Tibial nerve (tissue), 4 donors: ENCODE results near the gene RNF130. TPM values are rescaled to one million over a fixed set of nuclear protein-coding genes. Genes with fewer than 3 reads are reported as not detected.

Source experiments
- DNase-seq, 2 donors: peaks; one replicate each; pipeline ENCODE4 v3.0.0-alpha.2; 2019; ENCODE audit warnings: low spot score in 2 of 2
- H3K27ac ChIP-seq, 4 donors: fragments of 200-600 bp; sonication (generic) in 3 of 4; one replicate each; pipeline ENCODE4 v1.5.1; 2017 to 2019; ENCODE audit warnings: mild to moderate bottlenecking in 1 of 4
- H3K27me3 ChIP-seq, 2 donors: fragments of 200-600 bp; sonication (generic) in 1 of 2; one replicate each; pipeline versions ENCODE4 v1.5.1 to v1.6.0; 2017 to 2019
- H3K36me3 ChIP-seq, 3 donors: fragments of 200-600 bp; sonication (generic); one replicate each; pipeline ENCODE4 v1.5.1; 2018 to 2019
- H3K4me1 ChIP-seq, 4 donors: fragments of 200-600 bp; sonication (generic) in 3 of 4; one replicate each; pipeline ENCODE4 v1.5.1; 2017 to 2019
- H3K4me3 ChIP-seq, 4 donors: fragments of 200-600 bp; sonication (generic) in 3 of 4; one replicate each; pipeline ENCODE4 v1.5.1; 2017 to 2019; ENCODE audit warnings: mild to moderate bottlenecking in 1 of 4, moderate library complexity in 1 of 4
- H3K9me3 ChIP-seq, 4 donors: fragments of 200-600 bp; sonication (generic) in 3 of 4; one replicate each; pipeline ENCODE4 v1.5.1; 2017 to 2019
- CTCF ChIP-seq, 5 experiments: fragments of 200-600 bp in 3 of 5; fragments of 450-650 bp in 2 of 5; sonication (generic) in 3 of 5; IDR thresholded peaks; one replicate each; pipeline ENCODE4 v1.5.1; 2016 to 2019; ENCODE audit warnings: antibody characterized with exemption in 5 of 5, mild to moderate bottlenecking in 3 of 5, moderate library complexity in 2 of 5
- EP300 ChIP-seq, 2 donors: sonication (generic); formaldehyde crosslinking; IDR thresholded peaks; one replicate each; pipeline ENCODE4 v1.6.1; 2017; ENCODE audit warnings: antibody characterized with exemption in 2 of 2, mild to moderate bottlenecking in 1 of 2
- POLR2A ChIP-seq, 2 donors: fragments of 450-650 bp; IDR thresholded peaks; one replicate each; pipeline ENCODE4 v1.6.1; 2017; ENCODE audit warnings: antibody characterized with exemption in 2 of 2, mild to moderate bottlenecking in 2 of 2, moderate library complexity in 2 of 2
- WGBS, 2 donors: methylation state at CpG; one replicate each; pipeline ENCODE4 v1.1.5; 2018; 5-methylcytosine and 5-hydroxymethylcytosine counted together
- total RNA-seq, 4 donors: library from RNA; depleted of rRNA; stranded (reverse); fragments of >200 nt; gene quantifications; one replicate each; pipeline ENCODE4 v1.1.0, GENCODE V29; 2016

The RNF130 gene
- total RNA-seq, 4 donors from 2014 or later: 121 to 150 (median 143) TPM

- no peak overlapping the region for H3K27ac ChIP-seq
- WGBS, 2 donors: 90 to 93% methylated on average over 7 of the region's 7 CpGs
- TF ChIP-seq EP300 (IDR thresholded peaks at IDR 0.05): no peak
- TF ChIP-seq CTCF (IDR thresholded peaks at IDR 0.05): no peak
- no peak for TF ChIP-seq POLR2A (IDR thresholded peaks at IDR 0.05)
- H3K36me3 ChIP-seq: peaks cover 0 to 30% (median 0%) of the 10 kb centered on the region in 3 donors
- no peaks in the 10 kb centered on the region for H3K27me3 ChIP-seq
- peaks cover 0 to 52% (median 16%) of the 10 kb centered on the region in 4 donors for H3K4me1 ChIP-seq
- no peak overlapping the region for H3K4me3 ChIP-seq
- no peaks in the 10 kb centered on the region for H3K9me3 ChIP-seq
- DNase-seq: no peak
Measured at GRCh38 chr5:180009581-180009980, 62.0 kb downstream of the RNF130 start.

- no peaks in the 10 kb centered on the region for H3K9me3 ChIP-seq
- no peak overlapping the region for H3K4me3 ChIP-seq
- no peaks in the 10 kb centered on the region for H3K27me3 ChIP-seq
- H3K4me1 ChIP-seq: peaks cover 0 to 49% (median 16%) of the 10 kb centered on the region in 4 donors
- H3K27ac ChIP-seq: peak overlapping the region in 2 of 4 donors; percentile 31 to 34
- DNase-seq: no peak
- H3K36me3 ChIP-seq: peaks cover 0 to 30% (median 0%) of the 10 kb centered on the region in 3 donors
- WGBS, 2 donors: 81 to 87% methylated on average over 7 of the region's 7 CpGs
- TF ChIP-seq CTCF (IDR thresholded peaks at IDR 0.05) (no peak), POLR2A (IDR thresholded peaks at IDR 0.05) (no peak), EP300 (IDR thresholded peaks at IDR 0.05) (no peak)
Measured at GRCh38 chr5:180008433-180008832, 63.1 kb downstream of the RNF130 start.

- 29 to 31% methylated on average over 8 of the region's 8 CpGs for WGBS, 2 donors
- Histone ChIP-seq H3K4me3 (no peak overlapping the region), H3K9me3 (no peaks in the 10 kb centered on the region), H3K4me1 (peaks cover 0 to 47% (median 16%) of the 10 kb centered on the region in 4 donors), H3K27ac (peak overlapping the region in 2 of 4 donors; percentile 31 to 38), H3K27me3 (no peaks in the 10 kb centered on the region), H3K36me3 (peaks cover 0 to 25% (median 0%) of the 10 kb centered on the region in 3 donors)
- TF ChIP-seq EP300 (IDR thresholded peaks at IDR 0.05) (no peak), CTCF (IDR thresholded peaks at IDR 0.05) (no peak), POLR2A (IDR thresholded peaks at IDR 0.05) (no peak)
- DNase-seq: no peak
Measured at GRCh38 chr5:180007582-180007981, 64.0 kb downstream of the RNF130 start.

- Histone ChIP-seq H3K36me3 (peaks cover 0 to 25% (median 0%) of the 10 kb centered on the region in 3 donors), H3K9me3 (no peaks in the 10 kb centered on the region), H3K27ac (peak overlapping the region in 1 of 4 donors; percentile 55), H3K4me3 (no peak overlapping the region), H3K27me3 (no peaks in the 10 kb centered on the region), H3K4me1 (peaks cover 0 to 47% (median 16%) of the 10 kb centered on the region in 4 donors)
- DNase-seq: no peak
- TF ChIP-seq EP300 (IDR thresholded peaks at IDR 0.05) (no peak), CTCF (IDR thresholded peaks at IDR 0.05) (no peak), POLR2A (IDR thresholded peaks at IDR 0.05) (no peak)
Measured at GRCh38 chr5:180006141-180006540, 65.4 kb downstream of the RNF130 start.

- Histone ChIP-seq H3K4me1 (peaks cover 0 to 39% (median 16%) of the 10 kb centered on the region in 4 donors), H3K27ac (no peak overlapping the region), H3K36me3 (peaks cover 0 to 20% (median 0%) of the 10 kb centered on the region in 3 donors), H3K4me3 (no peak overlapping the region), H3K9me3 (no peaks in the 10 kb centered on the region), H3K27me3 (no peaks in the 10 kb centered on the region)
- TF ChIP-seq CTCF (IDR thresholded peaks at IDR 0.05): no peak
- no peak for TF ChIP-seq POLR2A (IDR thresholded peaks at IDR 0.05)
- WGBS, 2 donors: 83 to 91% methylated on average over 7 of the region's 7 CpGs
- DNase-seq: no peak
Measured at GRCh38 chr5:180003127-180003526, 68.4 kb downstream of the RNF130 start.
